Right kidney (tissue), 1 donor: ENCODE data around the gene SPATA6.
A peak's percentile ranks its signal among the peaks of the same experiment; 100 is the strongest.
"Not testable (repeated sequence)": the region's sequence is repeated elsewhere in the genome, so short reads cannot be mapped to it uniquely, and the experiment has no call there.

ENCODE experiments used
- DNase-seq: peaks from one replicate; pipeline ENCODE4 v3.0.0-alpha.2; 2016

SPATA6 gene

GRCh38 chr1:48469616-48470480, 2.2 kb downstream of the SPATA6 start:
- peak; percentile 52 for DNase-seq

GRCh38 chr1:48466594-48466993, 5.4 kb downstream of the SPATA6 start:
- DNase-seq: no peak

DNA sequence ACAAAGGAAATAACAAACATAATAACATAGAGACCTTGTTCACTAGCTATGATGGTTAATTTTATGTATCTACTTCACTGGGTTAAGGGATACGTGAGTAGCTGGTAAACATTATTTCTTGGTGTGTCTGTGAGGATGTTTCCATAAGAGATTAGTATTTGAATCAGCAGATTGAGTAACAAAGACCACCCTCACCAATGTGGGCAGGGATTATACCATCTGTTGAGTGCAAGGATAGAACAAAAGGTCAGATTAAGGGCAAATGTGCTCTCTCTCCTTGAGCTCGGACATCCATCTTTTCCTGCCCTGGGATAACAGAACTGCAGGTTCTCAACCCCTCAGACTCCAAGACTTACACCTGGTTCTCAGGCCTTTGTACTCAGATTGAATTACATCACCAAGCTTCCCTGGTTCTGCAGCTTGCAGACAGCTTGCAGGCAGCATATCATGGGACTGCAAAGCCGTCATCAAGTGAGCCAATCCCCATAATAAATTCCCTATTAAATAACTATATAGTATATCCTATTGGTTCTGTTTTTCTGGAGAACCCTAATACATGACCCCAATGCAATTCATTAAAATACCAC, 9.2 kb downstream of the SPATA6 start:
- DNase-seq: no peak

GRCh38 chr1:48450505-48450904, 21.5 kb downstream of the SPATA6 start:
- DNase-seq: no peak

- DNase-seq: no peak
Observed at GRCh38 chr1:48448932-48449331, 23.1 kb downstream of the SPATA6 start.

DNA sequence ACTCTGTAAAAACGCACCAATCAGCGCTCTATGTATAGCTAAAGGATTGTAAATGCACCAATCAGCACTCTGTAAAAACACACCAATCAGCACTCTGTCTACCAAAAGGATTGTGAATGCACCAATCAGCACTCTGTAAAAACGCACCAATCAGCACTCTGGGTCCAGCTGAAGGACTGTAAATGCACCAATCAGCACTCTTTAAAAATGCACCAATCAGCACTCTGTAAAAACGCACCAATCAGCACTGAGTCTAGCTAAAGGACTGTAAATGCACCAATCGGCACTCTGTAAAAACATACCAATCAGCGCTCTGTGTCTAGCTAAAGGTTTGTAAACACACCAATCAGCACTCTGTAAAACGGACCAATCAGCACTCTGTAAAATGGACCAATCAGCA, 27.8 kb downstream of the SPATA6 start:
- DNase-seq: not testable (repeated sequence)

DNA sequence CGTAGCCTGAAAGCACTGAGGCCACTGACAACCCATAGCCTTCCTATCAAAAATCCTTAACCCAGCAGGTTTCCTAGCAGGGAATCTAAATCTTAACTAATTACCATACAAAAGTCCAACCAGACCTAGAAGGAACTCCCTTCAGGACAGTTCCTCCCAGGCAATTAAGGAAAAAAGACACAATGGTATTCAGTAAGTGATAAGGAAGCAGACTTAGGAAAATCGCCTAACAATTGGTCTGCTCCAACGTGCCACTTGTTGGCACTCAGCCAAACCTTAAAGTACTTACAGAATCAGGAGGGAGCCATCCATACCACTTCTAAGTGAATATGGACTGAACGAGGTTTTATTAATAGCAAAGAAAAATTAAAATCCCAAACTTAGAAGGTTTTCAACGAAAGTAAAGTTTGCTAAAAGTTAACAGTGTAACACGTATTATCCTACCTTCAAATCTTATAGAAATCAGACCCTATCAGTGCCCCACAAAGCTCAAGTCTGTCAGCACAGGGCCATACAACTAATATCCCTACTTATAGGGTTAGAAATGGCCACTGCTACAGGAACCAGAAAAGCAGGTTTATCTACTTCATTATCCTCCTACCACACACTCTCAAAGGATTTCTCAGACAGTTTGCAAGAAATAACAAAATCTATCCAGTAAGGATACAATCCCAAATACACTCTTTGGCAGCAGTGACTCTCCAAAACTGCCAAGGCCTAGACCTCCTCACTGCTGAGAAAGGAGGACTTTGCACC, 29.0 kb downstream of the SPATA6 start:
- DNase-seq: no peak

- not testable (repeated sequence) for DNase-seq
Observed at GRCh38 chr1:48440786-48441185, 31.2 kb downstream of the SPATA6 start.

DNA sequence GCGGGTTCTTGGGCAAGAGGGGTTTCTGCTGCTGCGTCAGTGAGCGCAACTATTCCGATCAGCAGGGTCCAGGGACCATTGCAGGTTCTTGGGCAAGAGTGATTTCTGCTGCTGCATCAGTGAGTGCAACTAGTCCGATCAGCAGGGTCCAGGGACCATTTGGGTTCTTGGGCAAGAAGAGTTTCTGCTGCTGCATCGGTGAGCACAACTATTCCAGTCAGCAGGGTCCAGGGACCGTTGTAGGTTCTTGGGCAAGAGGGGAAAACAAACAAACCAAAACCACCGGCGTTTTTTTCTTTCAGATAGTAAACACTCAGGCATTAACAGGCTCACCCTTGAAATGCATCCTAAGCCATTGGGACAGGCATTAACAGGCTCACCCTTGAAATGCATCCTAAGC, 32.6 kb downstream of the SPATA6 start:
- no peak for DNase-seq

- DNase-seq: not testable (repeated sequence)
Observed at GRCh38 chr1:48437379-48437778, 34.6 kb downstream of the SPATA6 start.

DNA sequence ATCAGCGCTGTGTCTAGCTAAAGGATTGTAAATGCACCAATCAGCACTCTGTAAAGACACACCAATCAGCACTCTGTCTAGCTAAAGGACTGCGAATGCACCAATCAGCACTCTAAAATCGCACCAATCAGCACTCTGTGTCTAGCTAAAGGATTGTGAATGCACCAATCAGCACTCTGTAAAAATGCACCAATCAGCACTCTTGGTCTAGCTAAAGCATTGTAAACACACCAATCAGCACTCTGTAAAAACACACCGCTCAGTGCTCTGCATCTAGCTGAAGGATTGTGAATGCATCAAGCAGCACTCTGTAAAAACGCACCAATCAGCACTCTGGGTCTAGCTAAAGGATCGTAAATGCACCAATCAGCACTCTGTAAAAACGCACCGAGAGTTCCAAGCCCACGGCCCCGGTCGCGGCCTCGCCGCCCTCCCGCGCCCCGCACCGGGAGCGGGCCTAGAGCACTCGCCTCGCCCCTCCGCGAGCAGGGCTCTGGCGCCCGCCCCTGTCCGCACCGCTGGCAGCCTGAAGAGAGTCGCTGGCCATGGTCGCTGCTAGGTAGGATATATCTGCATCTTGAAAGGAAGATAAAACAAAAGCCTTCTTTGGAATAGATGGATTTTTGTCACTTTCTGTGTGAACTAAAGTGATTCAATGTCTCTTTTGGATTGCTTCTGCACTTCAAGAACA, 36.5 kb downstream of the SPATA6 start:
- not testable (repeated sequence) for DNase-seq

DNA sequence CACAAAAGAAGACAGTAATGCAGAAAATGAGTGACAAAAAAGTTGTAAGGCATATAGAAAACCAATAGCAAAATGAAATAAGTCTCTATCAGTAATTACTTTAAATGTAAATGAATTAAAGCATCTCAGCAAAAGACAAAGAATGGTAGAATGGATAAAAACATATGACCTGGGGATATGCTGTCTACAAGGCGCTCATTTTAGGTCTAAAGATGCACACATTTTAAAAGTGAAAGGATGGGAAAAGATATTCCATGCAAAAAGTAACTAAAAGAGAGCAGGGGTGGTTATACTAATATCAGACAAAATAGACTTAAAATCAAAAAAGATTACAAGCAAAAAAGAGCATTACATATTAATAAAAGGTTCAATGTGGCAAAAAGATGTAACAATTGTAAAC, 41.2 kb downstream of the SPATA6 start:
- no peak for DNase-seq

- no peak for DNase-seq
Observed at GRCh38 chr1:48422009-48422408, 50.0 kb downstream of the SPATA6 start.

- no peak for DNase-seq
Observed at GRCh38 chr1:48418742-48419141, 53.3 kb downstream of the SPATA6 start.

DNA sequence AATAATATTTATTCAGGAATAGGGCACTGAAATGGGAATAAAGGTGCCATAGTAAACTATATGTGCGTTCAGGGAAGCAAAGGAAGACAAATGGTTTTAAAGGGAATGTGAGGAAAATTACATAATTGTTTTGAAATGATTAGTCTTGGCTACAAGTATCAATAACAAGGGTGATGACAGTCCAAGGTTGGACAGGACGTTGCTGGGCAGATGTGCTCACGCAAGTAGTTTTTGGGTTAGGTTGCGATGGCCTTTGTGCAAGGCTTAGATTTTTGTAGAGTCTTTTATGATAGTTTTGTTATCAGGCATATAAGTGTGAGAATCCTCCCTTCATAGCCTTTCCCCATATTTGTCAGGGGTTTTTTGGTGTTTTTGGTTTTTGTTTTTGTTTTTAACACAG, 57.0 kb downstream of the SPATA6 start:
- DNase-seq: no peak

DNA sequence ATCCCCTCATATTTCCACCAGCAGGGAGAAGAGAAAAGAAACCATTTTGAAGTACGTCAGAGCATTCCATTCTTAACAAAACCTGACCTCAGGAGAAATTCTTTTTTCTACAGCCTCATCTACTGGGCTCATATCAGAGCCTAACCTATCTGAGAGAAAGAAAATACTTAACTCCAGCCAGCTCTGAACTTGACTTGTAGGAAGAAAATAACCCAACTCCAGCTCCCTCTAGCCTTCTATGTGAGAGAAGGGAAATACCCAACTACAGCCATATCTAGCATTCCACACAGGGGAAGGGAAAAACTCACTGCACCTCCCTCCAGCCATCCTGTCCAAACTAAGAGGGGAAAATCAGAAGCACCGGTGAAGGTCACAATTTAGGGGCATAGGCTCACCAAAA, 57.7 kb downstream of the SPATA6 start:
- DNase-seq: no peak

DNA sequence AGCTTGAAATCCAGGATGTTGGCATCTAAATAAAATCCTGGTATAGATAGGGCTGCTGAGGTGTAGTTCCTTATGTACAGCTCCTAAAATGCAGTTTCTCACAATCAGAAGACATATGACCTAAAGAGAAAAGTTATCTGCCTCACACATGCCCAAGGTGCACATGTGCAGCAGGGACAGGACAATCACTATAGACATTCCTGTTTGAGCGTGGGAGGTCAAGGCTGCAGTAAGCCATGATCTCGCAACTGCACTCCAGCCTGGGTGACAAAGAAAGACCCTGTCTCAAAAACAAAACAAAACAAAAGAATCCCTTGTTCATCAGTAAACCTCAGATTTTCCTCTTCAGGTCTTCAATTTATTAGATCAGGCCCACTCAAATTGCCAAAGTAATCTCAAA, 66.1 kb downstream of the SPATA6 start:
- DNase-seq: no peak

DNA sequence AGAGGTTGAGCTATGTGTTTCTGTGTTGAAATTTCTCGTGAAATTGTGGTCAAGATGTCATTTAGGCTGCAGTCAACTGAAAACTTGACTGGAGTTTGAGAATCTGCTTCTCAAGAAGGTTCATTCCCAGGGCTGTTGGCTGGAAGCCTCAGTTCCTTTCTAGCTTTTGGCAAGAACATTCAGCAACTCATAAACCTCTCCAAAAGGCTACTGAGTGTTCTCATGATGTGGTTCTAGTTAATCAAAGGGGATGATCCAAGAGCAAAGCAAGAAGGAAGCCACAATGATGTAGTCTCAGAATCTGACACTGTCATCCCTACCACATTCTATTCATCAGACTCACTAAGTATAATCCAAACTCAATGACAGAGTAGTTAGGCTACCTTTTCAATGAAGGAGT, 66.6 kb downstream of the SPATA6 start:
- DNase-seq: no peak

- DNase-seq: no peak
Observed at GRCh38 chr1:48402599-48402998, 69.4 kb downstream of the SPATA6 start.

DNA sequence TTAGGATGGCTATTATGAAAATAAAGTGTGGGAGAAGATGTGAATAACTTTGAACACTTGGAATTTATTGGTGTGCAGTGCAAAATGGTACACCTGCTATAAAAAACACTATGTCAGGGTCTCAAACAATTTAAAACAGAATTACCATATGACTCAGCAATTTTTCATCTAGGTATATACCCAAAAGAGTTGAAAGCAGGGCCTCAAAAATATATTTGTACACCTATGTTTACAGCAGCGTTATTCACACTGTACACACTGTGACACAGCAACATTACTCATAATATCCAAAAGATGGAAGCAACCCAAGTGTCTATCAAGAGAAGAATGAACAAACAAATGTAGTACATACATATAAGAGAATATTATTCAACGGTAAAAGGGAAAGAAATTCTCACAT, 75.8 kb downstream of the SPATA6 start:
- no peak for DNase-seq

GRCh38 chr1:48391926-48392325, 80.1 kb downstream of the SPATA6 start:
- no peak for DNase-seq

- DNase-seq: no peak
Observed at GRCh38 chr1:48387409-48387808, 84.6 kb downstream of the SPATA6 start.

DNA sequence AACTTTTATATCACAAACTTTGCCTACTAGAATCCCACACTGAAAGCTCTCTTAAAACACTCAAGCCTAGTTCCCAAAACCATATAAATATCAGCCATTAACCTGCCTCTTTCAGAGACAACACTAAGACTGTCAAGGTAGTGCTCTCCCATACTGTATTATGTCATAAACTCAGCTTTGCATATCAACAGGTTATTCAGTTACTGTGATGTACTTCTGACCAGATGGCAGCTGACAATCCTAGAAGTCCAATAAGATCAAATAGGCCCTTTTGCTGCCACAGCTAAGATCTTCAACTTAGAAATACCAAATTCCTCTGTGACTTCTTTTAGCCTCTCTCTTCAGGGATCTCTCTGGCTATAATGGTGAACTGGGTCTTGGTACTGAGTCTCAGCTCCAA, 97.2 kb downstream of the SPATA6 start:
- no peak for DNase-seq
